HEK293 (cell line): Measurements from ENCODE around the gene TMEM106C.

Experiments
- CTCF ChIA-PET: fragments of 350-600 bp; formaldehyde crosslinking; extraction: SDS; loops from one replicate; lab custom pipeline; 2021; ENCODE audit warnings: antibody characterized with exemption; lab: Yijun Ruan, JAX
- POLR2A ChIA-PET: fragments of 300-600 bp; formaldehyde crosslinking; extraction: SDS; loops from one replicate; lab custom pipeline; 2020; ENCODE audit warnings: antibody characterized with exemption, inconsistent platforms; lab: Yijun Ruan, JAX
- H3K27ac ChIP-seq: fragments of 200-500 bp; sonication (Bioruptor generic); 2 replicates; pipeline ENCODE4 v1.5.1; 2014; ENCODE audit warnings: low read depth, low read length, control low read depth, inconsistent platforms; ENCODE audit errors: extremely low read depth
- H3K36me3 ChIP-seq, 2 experiments: fragments of 200-500 bp in 1 of 2; sonication (Bioruptor generic) in 1 of 2; 1 replicate in 1 of 2; 2 replicates in 1 of 2; pipeline ENCODE4 v1.5.1; 2014 to 2017; ENCODE audit warnings: inconsistent platforms in 2 of 2, low read length in 2 of 2; ENCODE audit not compliant: control insufficient read depth in 2 of 2, insufficient read depth in 1 of 2
- H3K4me1 ChIP-seq: fragments of 200-500 bp; sonication (Bioruptor generic); 2 replicates; pipeline ENCODE4 v1.5.1; 2014; ENCODE audit warnings: mild to moderate bottlenecking, low read length, inconsistent platforms; ENCODE audit not compliant: control insufficient read depth, insufficient read depth
- H3K4me3 ChIP-seq: 2 replicates; pipeline ENCODE4 v1.5.1; 2011; ENCODE audit warnings: low read depth, mild to moderate bottlenecking, control low read depth, low read length, moderate library complexity
- H3K9me3 ChIP-seq: fragments of 200-500 bp; sonication (Bioruptor generic); 2 replicates; pipeline ENCODE4 v1.5.1; 2014; ENCODE audit warnings: low read depth, low read length, inconsistent platforms; ENCODE audit not compliant: control insufficient read depth, insufficient read depth
- FEZF1 ChIP-seq: fragments of 450-650 bp; formaldehyde crosslinking; IDR thresholded peaks from 2 replicates; pipeline ENCODE4 v1.5.1; 2016; ENCODE audit warnings: missing biosample characterization, missing genetic modification characterization
- INSM2 ChIP-seq: fragments of 450-650 bp; formaldehyde crosslinking; IDR thresholded peaks from 2 replicates; pipeline ENCODE4 v1.5.1; 2016; ENCODE audit warnings: missing biosample characterization, missing genetic modification characterization
- MEIS1 ChIP-seq: sonication (generic); formaldehyde crosslinking; IDR thresholded peaks from 2 replicates; pipeline ENCODE4 v1.8.1; 2022; ENCODE audit warnings: missing genetic modification reagents, mild to moderate bottlenecking, borderline replicate concordance
- PRDM1 ChIP-seq: fragments of 450-650 bp; formaldehyde crosslinking; IDR thresholded peaks from 2 replicates; pipeline ENCODE4; 2016; ENCODE audit warnings: missing biosample characterization, missing genetic modification characterization
- TRIM28 ChIP-seq: IDR thresholded peaks from 2 replicates; pipeline ENCODE4 v1.6.1; 2011; ENCODE audit warnings: low read length, control low read depth, borderline replicate concordance
- WT1 ChIP-seq: fragments of 450-650 bp; formaldehyde crosslinking; IDR thresholded peaks from 2 replicates; pipeline ENCODE4 v1.5.1; 2016; ENCODE audit warnings: missing biosample characterization, missing genetic modification characterization
- YY2 ChIP-seq: fragments of 450-650 bp; formaldehyde crosslinking; IDR thresholded peaks from 2 replicates; pipeline ENCODE4 v1.5.1; 2016; ENCODE audit warnings: missing biosample characterization, missing genetic modification characterization
- ZFP37 ChIP-seq: fragments of 450-650 bp; formaldehyde crosslinking; IDR thresholded peaks from 2 replicates; pipeline ENCODE4 v1.5.1; 2016; ENCODE audit warnings: missing biosample characterization, missing genetic modification characterization
- ZFP69B ChIP-seq: fragments of 450-650 bp; formaldehyde crosslinking; IDR thresholded peaks from 2 replicates; pipeline ENCODE4 v1.5.1; 2016; ENCODE audit warnings: missing biosample characterization, missing genetic modification characterization
- ZNF114 ChIP-seq: fragments of 450-650 bp; formaldehyde crosslinking; IDR thresholded peaks from 2 replicates; pipeline ENCODE4 v1.5.0; 2017; ENCODE audit warnings: missing biosample characterization, missing genetic modification characterization
- ZNF157 ChIP-seq: fragments of 450-650 bp; formaldehyde crosslinking; IDR thresholded peaks from 2 replicates; pipeline ENCODE4 v1.5.1; 2016; ENCODE audit warnings: missing biosample characterization, missing genetic modification characterization
- ZNF169 ChIP-seq: fragments of 450-650 bp; formaldehyde crosslinking; IDR thresholded peaks from 2 replicates; pipeline ENCODE4 v1.5.1; 2016; ENCODE audit warnings: missing biosample characterization, missing genetic modification characterization
- ZNF211 ChIP-seq: fragments of 450-650 bp; formaldehyde crosslinking; IDR thresholded peaks from 2 replicates; pipeline ENCODE4 v1.5.1; 2016; ENCODE audit warnings: low read depth, missing biosample characterization, missing genetic modification characterization
- ZNF23 ChIP-seq: fragments of 450-650 bp; formaldehyde crosslinking; IDR thresholded peaks from 2 replicates; pipeline ENCODE4 v1.5.1; 2016; ENCODE audit warnings: missing biosample characterization, missing genetic modification characterization, borderline replicate concordance
- ZNF37A ChIP-seq: fragments of 450-650 bp; IDR thresholded peaks from 2 replicates; pipeline ENCODE4 v1.5.1; 2018; ENCODE audit warnings: missing biosample characterization, missing genetic modification characterization
- ZNF391 ChIP-seq: fragments of 450-650 bp; formaldehyde crosslinking; IDR thresholded peaks from 2 replicates; pipeline ENCODE4 v1.5.1; 2016; ENCODE audit warnings: low read depth, missing biosample characterization, missing genetic modification characterization, borderline replicate concordance
- ZNF416 ChIP-seq: fragments of 450-650 bp; formaldehyde crosslinking; IDR thresholded peaks from 2 replicates; pipeline ENCODE4 v1.5.1; 2016; ENCODE audit warnings: missing biosample characterization, missing genetic modification characterization
- ZNF449 ChIP-seq: fragments of 450-650 bp; formaldehyde crosslinking; IDR thresholded peaks from 2 replicates; pipeline ENCODE4 v1.5.1; 2017; ENCODE audit warnings: missing biosample characterization, mild to moderate bottlenecking, missing genetic modification characterization, moderate library complexity
- ZNF561 ChIP-seq: fragments of 450-650 bp; IDR thresholded peaks from 2 replicates; pipeline ENCODE4 v1.5.1; 2018; ENCODE audit warnings: missing biosample characterization, missing genetic modification characterization, borderline replicate concordance
- ZNF660 ChIP-seq: fragments of 450-650 bp; IDR thresholded peaks from 2 replicates; pipeline ENCODE4 v1.5.1; 2018; ENCODE audit warnings: missing biosample characterization, mild to moderate bottlenecking, missing genetic modification characterization
- ZNF664 ChIP-seq: fragments of 450-650 bp; formaldehyde crosslinking; IDR thresholded peaks from 2 replicates; pipeline ENCODE4 v1.5.1; 2016; ENCODE audit warnings: missing biosample characterization, missing genetic modification characterization
- ZNF704 ChIP-seq: fragments of 450-650 bp; formaldehyde crosslinking; IDR thresholded peaks from 2 replicates; pipeline ENCODE4 v1.5.1; 2016; ENCODE audit warnings: missing biosample characterization, missing genetic modification characterization
- ZNF768 ChIP-seq: fragments of 450-650 bp; formaldehyde crosslinking; IDR thresholded peaks from 2 replicates; pipeline ENCODE4 v1.5.1; 2018; ENCODE audit warnings: missing biosample characterization, mild to moderate bottlenecking, missing genetic modification characterization
- ZNF791 ChIP-seq: fragments of 450-650 bp; formaldehyde crosslinking; IDR thresholded peaks from 2 replicates; pipeline ENCODE4 v1.5.1; 2016; ENCODE audit warnings: missing biosample characterization, missing genetic modification characterization
- ZNF830 ChIP-seq: fragments of 450-650 bp; IDR thresholded peaks from 2 replicates; pipeline ENCODE4 v1.5.0; 2018; ENCODE audit warnings: missing biosample characterization, missing genetic modification characterization, low read depth, mild to moderate bottlenecking, moderate library complexity
- ZNF843 ChIP-seq: fragments of 450-650 bp; formaldehyde crosslinking; IDR thresholded peaks from 2 replicates; pipeline ENCODE4 v1.5.1; 2016; ENCODE audit warnings: missing biosample characterization, missing genetic modification characterization

The TMEM106C gene

GRCh38 chr12:48016373-48017020 lies 53.1 kb downstream of the TMEM106C start:
- TF ChIP-seq ZNF768 (tag by site-specific recombination) (no peak), ZNF843 (no peak), MEIS1 (no peak), ZNF211 (tag by site-specific recombination) (no peak), ZNF391 (tag by site-specific recombination) (no peak), TRIM28 (no peak), INSM2 (tag by site-specific recombination) (no peak), ZNF449 (tag by site-specific recombination) (no peak)
- Histone ChIP-seq H3K4me3 (no peak overlapping the region), H3K27ac (no peak overlapping the region), H3K4me1 (peaks cover 5% of the 10 kb centered on the region), H3K36me3 (no peaks in the 10 kb centered on the region), H3K9me3 (no peaks in the 10 kb centered on the region)
- CTCF ChIA-PET: interaction anchor here (0.6 to 1.5 kb wide), 4 partner anchors 10 to 958 kb away, joined by 3 to 5 read pairs (median 4); partner anchors contain the start of gene ASB8
- POLR2A ChIA-PET: interaction anchor here (0.8 to 1.2 kb wide), 2 partner anchors 14 to 20 kb away, joined by 3 read pairs; no protein-coding TSS in a partner anchor

- Histone ChIP-seq H3K4me1 (peaks cover 12% of the 10 kb centered on the region), H3K9me3 (no peaks in the 10 kb centered on the region), H3K36me3 (no peaks in the 10 kb centered on the region), H3K4me3 (no peak overlapping the region), H3K27ac (no peak overlapping the region)
- POLR2A ChIA-PET: interaction anchor here (0.8 to 1.2 kb wide), 2 partner anchors 13 to 19 kb away, joined by 3 read pairs; no protein-coding TSS in a partner anchor
- no peak for TF ChIP-seq ZNF169
- peak; percentile 62 for TF ChIP-seq FEZF1 (tag by site-specific recombination)
- CTCF ChIA-PET: interaction anchor here (0.9 to 1.5 kb wide), 2 partner anchors 140 to 165 kb away, joined by 3 to 5 read pairs; partner anchors contain the start of gene ASB8
These were observed 54.1 kb downstream of the TMEM106C start for GRCh38 chr12:48017496-48017895.

- Histone ChIP-seq H3K4me1 (peaks cover 18% of the 10 kb centered on the region), H3K9me3 (no peaks in the 10 kb centered on the region), H3K27ac (no peak overlapping the region)
- POLR2A ChIA-PET: interaction anchor here (1.2 kb wide), 1 partner anchor 18 kb away, joined by 3 read pairs; no protein-coding TSS in a partner anchor
- TF ChIP-seq ZNF704 (tag by site-specific recombination) (no peak), ZNF114 (tag by site-specific recombination) (no peak), ZNF23 (no peak), ZNF157 (tag by site-specific recombination) (no peak), ZNF211 (tag by site-specific recombination) (no peak), ZNF830 (tag by site-specific recombination) (no peak), ZFP37 (tag by site-specific recombination) (no peak), ZNF416 (no peak), ZNF664 (no peak), PRDM1 (tag by site-specific recombination) (no peak), ZFP69B (no peak), WT1 (no peak), ZNF660 (no peak), ZNF791 (tag by site-specific recombination) (no peak), YY2 (no peak), ZNF37A (no peak), ZNF561 (tag by site-specific recombination) (no peak)
- TF ChIP-seq, all 188 proteins: peak for 0
- no peak overlapping the region for H3K4me3 ChIP-seq
- CTCF ChIA-PET: interaction anchor here (1.5 kb wide), 1 partner anchor 140 kb away, joined by 5 read pairs; the partner anchor contains the start of gene ASB8
- H3K36me3 ChIP-seq: no peaks in the 10 kb centered on the region
These were observed 54.7 kb downstream of the TMEM106C start for GRCh38 chr12:48017921-48018617.
